Esophagus muscularis mucosa (tissue), 4 donors: Measurements from ENCODE around the gene BMS1.

Experiments
- EP300 ChIP-seq: sonication (generic); formaldehyde crosslinking; IDR thresholded peaks from one replicate; pipeline ENCODE4 v1.6.1; 2017; ENCODE audit warnings: antibody characterized with exemption
- POLR2A ChIP-seq: fragments of 450-650 bp; IDR thresholded peaks from one replicate; pipeline ENCODE4 v1.6.1; 2017; ENCODE audit warnings: antibody characterized with exemption, moderate library complexity, mild to moderate bottlenecking, low read depth
- TF ChIP-seq, protein P1 (sequence below), 3 experiments: fragments of 200-600 bp in 2 of 3; fragments of 450-650 bp in 1 of 3; sonication (generic) in 2 of 3; IDR thresholded peaks; one replicate each; pipeline ENCODE4 v1.5.1; 2017 to 2019; ENCODE audit warnings: antibody characterized with exemption in 3 of 3, mild to moderate bottlenecking in 2 of 3, moderate library complexity in 1 of 3

DNA sequence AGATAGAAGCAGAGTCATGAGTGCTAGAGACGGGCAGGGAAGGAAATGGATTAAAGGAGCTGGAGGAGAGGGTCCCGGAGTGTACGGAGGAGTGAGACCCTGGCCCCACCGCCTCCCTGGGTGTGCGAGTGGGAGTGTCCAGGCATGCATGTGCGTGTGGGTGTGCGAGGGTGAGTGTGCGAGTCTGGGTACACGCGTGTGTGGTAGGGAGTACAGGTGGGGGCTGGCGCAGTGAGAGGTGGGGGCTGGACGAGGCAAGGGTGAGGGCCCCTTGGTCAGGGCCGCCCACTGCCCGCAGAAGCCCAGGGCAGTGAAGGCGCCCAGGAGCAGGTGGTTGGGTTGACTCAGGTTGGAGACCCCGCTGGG lies 97.6 kb downstream of the BMS1 start:
- no peak for TF ChIP-seq POLR2A
- TF ChIP-seq, protein P1, sequence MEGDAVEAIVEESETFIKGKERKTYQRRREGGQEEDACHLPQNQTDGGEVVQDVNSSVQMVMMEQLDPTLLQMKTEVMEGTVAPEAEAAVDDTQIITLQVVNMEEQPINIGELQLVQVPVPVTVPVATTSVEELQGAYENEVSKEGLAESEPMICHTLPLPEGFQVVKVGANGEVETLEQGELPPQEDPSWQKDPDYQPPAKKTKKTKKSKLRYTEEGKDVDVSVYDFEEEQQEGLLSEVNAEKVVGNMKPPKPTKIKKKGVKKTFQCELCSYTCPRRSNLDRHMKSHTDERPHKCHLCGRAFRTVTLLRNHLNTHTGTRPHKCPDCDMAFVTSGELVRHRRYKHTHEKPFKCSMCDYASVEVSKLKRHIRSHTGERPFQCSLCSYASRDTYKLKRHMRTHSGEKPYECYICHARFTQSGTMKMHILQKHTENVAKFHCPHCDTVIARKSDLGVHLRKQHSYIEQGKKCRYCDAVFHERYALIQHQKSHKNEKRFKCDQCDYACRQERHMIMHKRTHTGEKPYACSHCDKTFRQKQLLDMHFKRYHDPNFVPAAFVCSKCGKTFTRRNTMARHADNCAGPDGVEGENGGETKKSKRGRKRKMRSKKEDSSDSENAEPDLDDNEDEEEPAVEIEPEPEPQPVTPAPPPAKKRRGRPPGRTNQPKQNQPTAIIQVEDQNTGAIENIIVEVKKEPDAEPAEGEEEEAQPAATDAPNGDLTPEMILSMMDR (IDR thresholded peaks at IDR 0.05): no peak
- TF ChIP-seq EP300: no peak
